Brain microvascular endothelial cell (primary cell): ENCODE data around the gene MAEL.
A peak's percentile ranks its signal among the peaks of the same experiment; 100 is the strongest.

Experiments used
- DNase-seq: peaks from one replicate; pipeline ENCODE4 v3.0.0-alpha.2; 2020
- H3K27ac ChIP-seq: fragments of 250-450 bp; sonication (Bioruptor Pico); 2 replicates; pipeline ENCODE4 v1.5.1; 2020; ENCODE audit warnings: mild to moderate bottlenecking, moderate library complexity
- H3K27me3 ChIP-seq: fragments of 250-450 bp; sonication (Bioruptor Pico); replicated peaks from 2 replicates; pipeline ENCODE4 v1.5.1; 2020; ENCODE audit warnings: mild to moderate bottlenecking
- H3K36me3 ChIP-seq: fragments of 250-450 bp; sonication (Bioruptor Pico); replicated peaks from 2 replicates; pipeline ENCODE4 v1.5.1; 2020; ENCODE audit warnings: mild to moderate bottlenecking
- H3K4me3 ChIP-seq: 2 replicates; pipeline ENCODE4 v1.5.1; 2011; ENCODE audit warnings: low read depth, mild to moderate bottlenecking, control low read depth, low read length, moderate library complexity
- CTCF ChIP-seq: IDR thresholded peaks from 2 replicates; pipeline ENCODE4 v1.5.1; 2011; ENCODE audit warnings: low read depth, mild to moderate bottlenecking, moderate library complexity, low read length, control low read depth, inconsistent platforms; ENCODE audit errors: missing control alignments
- in situ Hi-C: cut with HindIII; loops from 2 replicates; pipeline ENCODE4 v1.10.0; 2017; ENCODE audit warnings: low sequenced_read_pairs, low pct_ligation_motif_present

The MAEL gene

GRCh38 chr1:166988974-166989515 is at the start of gene MAEL:
MAEL (plus strand) TSS chr1:166989280; CDS start chr1:166989353, 73 bp downstream.
- Histone ChIP-seq H3K27me3 (peaks cover 3% of the 10 kb centered on the region), H3K27ac (no peak within 1 kb of the TSS), H3K36me3 (no peaks in the 10 kb centered on the region), H3K4me3 (no peak within 1 kb of the TSS)
- no peak for DNase-seq
- in situ Hi-C loops = no loop called here
- TF ChIP-seq CTCF = no peak

GRCh38 chr1:166939741-166940375 is 49.2 kb upstream of the MAEL start:
- in situ Hi-C loops = no loop called here
- Histone ChIP-seq H3K36me3 (no peaks in the 10 kb centered on the region), H3K27me3 (peaks cover 5% of the 10 kb centered on the region), H3K27ac (no peak overlapping the region), H3K4me3 (no peak overlapping the region)
- no peak for TF ChIP-seq CTCF
- DNase-seq = no peak

DNA sequence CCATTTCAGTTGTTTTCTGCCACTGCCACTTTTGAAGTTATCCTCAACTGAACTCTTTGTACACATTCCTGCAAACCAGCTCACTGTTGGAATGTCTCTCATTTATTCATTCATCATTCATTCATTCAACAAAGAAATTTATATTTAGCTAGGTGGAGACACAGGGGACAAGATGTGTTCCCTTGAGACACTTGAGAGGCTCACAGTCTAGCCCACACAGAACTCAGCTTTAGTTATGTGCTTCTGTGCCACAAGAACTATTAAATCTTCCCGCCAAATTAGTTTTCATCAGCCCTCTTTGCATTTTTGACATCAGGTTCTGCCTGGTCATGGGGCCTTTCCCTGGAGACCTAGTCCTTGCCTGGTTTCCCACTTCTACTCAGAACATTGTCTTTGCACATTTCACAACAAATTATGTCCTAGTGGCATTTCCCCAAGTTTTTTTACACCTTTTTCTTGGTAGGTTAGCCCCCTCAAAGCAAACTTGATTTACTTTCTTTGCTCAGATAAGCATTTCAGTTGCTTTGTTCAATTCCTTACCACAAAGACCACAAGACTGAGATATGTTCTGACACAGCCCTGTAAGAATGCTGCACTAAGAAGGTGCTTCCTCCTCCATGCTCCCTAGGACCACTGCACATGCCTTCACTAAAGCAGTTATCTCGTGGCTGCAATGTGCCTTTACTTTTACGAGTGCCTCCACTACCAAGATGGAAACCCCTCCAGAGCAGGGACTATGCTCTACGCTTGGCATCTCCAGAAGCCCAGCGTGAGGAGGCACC is 44.7 kb upstream of the MAEL start:
- Histone ChIP-seq H3K27ac (peak overlapping the region; percentile 1), H3K27me3 (peaks cover 4% of the 10 kb centered on the region), H3K36me3 (no peaks in the 10 kb centered on the region), H3K4me3 (no peak overlapping the region)
- in situ Hi-C loops = no loop called here
- no peak for TF ChIP-seq CTCF
- DNase-seq = peak; percentile 79

DNA sequence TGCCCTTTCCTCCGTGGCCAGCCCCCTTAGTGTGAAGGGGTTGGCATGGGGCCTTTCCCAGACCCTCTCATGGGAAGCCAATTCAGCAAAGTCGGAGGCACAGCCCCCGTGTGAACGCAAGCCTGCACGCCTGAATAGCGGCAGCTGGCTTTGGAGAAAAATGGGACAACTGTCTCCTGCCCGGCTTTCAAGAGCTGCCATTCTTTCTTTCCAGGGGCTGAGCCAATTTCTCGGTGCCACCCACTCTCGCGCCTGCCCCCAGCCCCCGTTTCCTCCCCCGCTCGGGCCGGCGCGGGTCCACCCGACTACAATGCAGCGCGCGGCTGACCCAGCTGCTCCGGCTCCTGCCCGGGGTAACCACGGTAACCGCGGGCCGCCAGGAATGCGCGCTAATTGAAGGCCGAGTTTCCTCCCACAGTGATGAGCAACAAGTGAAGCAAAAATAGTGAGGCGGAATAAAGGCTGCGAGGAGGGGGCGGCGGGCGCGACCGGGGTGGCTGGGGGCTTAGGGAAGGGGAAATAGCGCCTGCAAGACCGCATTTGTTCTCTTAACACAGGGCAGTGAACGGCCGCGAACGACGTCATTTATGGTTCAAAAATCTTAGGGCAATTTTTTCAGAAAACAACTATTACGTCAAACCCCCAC is 41.6 kb upstream of the MAEL start:
- TF ChIP-seq CTCF = no peak
- Histone ChIP-seq H3K27ac (no peak overlapping the region), H3K27me3 (peaks cover 11% of the 10 kb centered on the region), H3K4me3 (peak overlapping the region; percentile 37), H3K36me3 (no peaks in the 10 kb centered on the region)
- DNase-seq = peak; percentile 64
- in situ Hi-C loops = no loop called here

GRCh38 chr1:166948856-166949350 is 40.2 kb upstream of the MAEL start:
- H3K4me3 ChIP-seq = no peak overlapping the region
- DNase-seq = no peak
- TF ChIP-seq CTCF = no peak
- H3K27me3 ChIP-seq = peaks cover 17% of the 10 kb centered on the region
- no peaks in the 10 kb centered on the region for H3K36me3 ChIP-seq
- in situ Hi-C loops = no loop called here
- H3K27ac ChIP-seq = no peak overlapping the region
